Measurements from ENCODE around the gene CCNL2. TPM values are rescaled to one million over a fixed set of nuclear protein-coding genes. Genes with fewer than 3 reads are reported as not detected.
A peak's percentile ranks its signal among the peaks of the same experiment; 100 is the strongest.

Gene CCNL2
- total and polyA plus RNA-seq, 2 of the 13 experiments (the other 11 are each of a cell fraction or from before 2014, with no cell fraction given): 105 to 340 TPM

- TF ChIP-seq BRF2 (CRISPR knock-in tag; IDR thresholded peaks at IDR 0.05): no peak
- TF ChIP-seq HOMEZ (CRISPR knock-in tag; IDR thresholded peaks at IDR 0.05; ENCODE audit: low read depth): peak; percentile 48; the same call in 1 of the 2 replicates
- no peak for TF ChIP-seq ZNF260 (CRISPR knock-in tag; IDR thresholded peaks at IDR 0.05; ENCODE audit: borderline replicate concordance, low read depth)
- TF ChIP-seq ZBTB2 (CRISPR knock-in tag; IDR thresholded peaks at IDR 0.05; ENCODE audit: low read depth): peak; percentile 90
- TF ChIP-seq ZNF274 (CRISPR knock-in tag; IDR thresholded peaks at IDR 0.05): peak; percentile 81
- peak; percentile 91 for TF ChIP-seq ERF (CRISPR knock-in tag; IDR thresholded peaks at IDR 0.05)
- peak; percentile 62; the same call in 1 of the 2 replicates for TF ChIP-seq ARID5B (CRISPR knock-in tag; IDR thresholded peaks at IDR 0.05)
- no peak for TF ChIP-seq GABPA (IDR thresholded peaks at IDR 0.05; ENCODE audit: low read depth, low read length)
- peak; percentile 98 for TF ChIP-seq GABPA (CRISPR knock-in tag; IDR thresholded peaks at IDR 0.05; ENCODE audit: low read depth)
- TF ChIP-seq MBD4 (IDR thresholded peaks at IDR 0.05; ENCODE audit: borderline replicate concordance, low read length): no peak
- peak; percentile 79 for TF ChIP-seq SIN3B (IDR thresholded peaks at IDR 0.05; ENCODE audit: low read length)
- peak; percentile 84 for TF ChIP-seq BATF2 (CRISPR knock-in tag; IDR thresholded peaks at IDR 0.05)
- peak; percentile 86 for TF ChIP-seq HCFC1 (IDR thresholded peaks at IDR 0.05; ENCODE audit: low read depth, low read length)
- TF ChIP-seq ZNF644 (CRISPR knock-in tag; IDR thresholded peaks at IDR 0.05; ENCODE audit: low read depth): 0 out of 2 replicates have a peak, but pooled peaks have one; percentile 9
- TF ChIP-seq ZNF546 (CRISPR knock-in tag; conservative IDR thresholded peaks at IDR 0.05): no peak
- TF ChIP-seq PRDM15 (CRISPR knock-in tag; IDR thresholded peaks at IDR 0.05): no peak
- peak; percentile 39; the same call in 1 of the 2 replicates for TF ChIP-seq SUZ12 (IDR thresholded peaks at IDR 0.05; ENCODE audit: low read depth, low read length)
Observed at GRCh38 chr1:1406821-1407635, 7.9 kb upstream of the CCNL2 start, which contains the start of gene MRPL20 (continued).
